Stomach (tissue), 9 donors: ENCODE measurements around the gene FZD7. TPM values are rescaled to one million over a fixed set of nuclear protein-coding genes. Genes with fewer than 3 reads are reported as not detected.
A peak's percentile ranks its signal among the peaks of the same experiment; 100 is the strongest.

Source experiments
- DNase-seq, 2 donors: peaks; one replicate each; pipeline versions ENCODE4 v3.0.0 to v3.0.0-alpha.2; 2013 to 2019
- H3K27ac ChIP-seq, 5 donors: fragments of 200-600 bp in 4 of 5; sonication (generic) in 4 of 5; one replicate each; pipeline ENCODE4 v1.5.1; 2013 to 2019; ENCODE audit warnings: mild to moderate bottlenecking in 1 of 5, moderate library complexity in 1 of 5
- H3K27me3 ChIP-seq, 3 donors: fragments of 200-600 bp; sonication (generic); one replicate each; pipeline ENCODE4 v1.5.1; 2017 to 2019; ENCODE audit warnings: mixed run types in 1 of 3
- H3K36me3 ChIP-seq, 4 donors: fragments of 200-600 bp; sonication (generic); 1 replicate in 3 of 4; 2 replicates in 1 of 4; pipeline ENCODE4 v1.5.1; 2016 to 2019
- H3K4me1 ChIP-seq, 4 donors: fragments of 200-600 bp; sonication (generic); one replicate each; pipeline ENCODE4 v1.5.1; 2016 to 2019
- H3K4me3 ChIP-seq, 4 donors: fragments of 200-600 bp; sonication (generic) in 3 of 4; one replicate each; pipeline ENCODE4 v1.5.1; 2016 to 2019; ENCODE audit warnings: mild to moderate bottlenecking in 1 of 4
- H3K9me3 ChIP-seq, 4 donors: fragments of 200-600 bp; sonication (generic); one replicate each; pipeline ENCODE4 v1.5.1; 2016 to 2019
- EP300 ChIP-seq: sonication (generic); formaldehyde crosslinking; IDR thresholded peaks from one replicate; pipeline ENCODE4 v1.6.1; 2017; ENCODE audit warnings: antibody characterized with exemption
- POLR2A ChIP-seq, 4 donors: fragments of 450-650 bp; IDR thresholded peaks; one replicate each; pipeline ENCODE4 v1.6.1; 2016; ENCODE audit warnings: antibody characterized with exemption in 4 of 4, control low read depth in 2 of 4, mild to moderate bottlenecking in 1 of 4, moderate library complexity in 1 of 4
- POLR2AphosphoS5 ChIP-seq, 3 donors: sonication (generic); formaldehyde crosslinking; IDR thresholded peaks; one replicate each; pipeline ENCODE4 v1.6.1; 2016; ENCODE audit warnings: antibody characterized with exemption in 3 of 3
- WGBS, 5 donors: extraction: QIAGEN DNeasy Blood & Tissue Kit in 3 of 5; methylation state at CpG; one replicate each; pipeline versions ENCODE4 v1.1.5 to v1.1.7; 2013 to 2018; 5-methylcytosine and 5-hydroxymethylcytosine counted together
- intact Hi-C: fragments of 100-400 bp; cut with DNase I; formaldehyde crosslinking; loops from one replicate; pipeline ENCODE4 v1.15.1; 2023; ENCODE audit warnings: low total_unique reads
- polyA plus RNA-seq, 3 donors: library from polyadenylated mRNA; stranded (reverse); fragments of 200-250 nt; gene quantifications; one replicate each; pipeline ENCODE4 v1.2.3, GENCODE V29; 2013
- total RNA-seq, 5 donors: library from RNA; depleted of rRNA; stranded (reverse); fragments of >200 nt; gene quantifications; one replicate each; pipeline versions ENCODE4 v1.1.0 to v1.2.3, GENCODE V29; 2014 to 2016
- TF ChIP-seq, protein P1 (sequence below), 7 experiments: fragments of 450-650 bp in 4 of 7; fragments of 200-600 bp in 3 of 7; sonication (generic) in 3 of 7; IDR thresholded peaks; one replicate each; pipeline ENCODE4 v1.5.1; 2016 to 2019; ENCODE audit warnings: antibody characterized with exemption in 7 of 7, control low read depth in 2 of 7, mild to moderate bottlenecking in 1 of 7
- donor health status: healthy with polysubstance abuse.
- donor health status: Bipolar disorder and iron deficiency.
- donor health status: healthy.

Gene FZD7
- total and polyA plus RNA-seq, 8 donors = 1.7 to 20.9 (median 4.9) TPM

DNA sequence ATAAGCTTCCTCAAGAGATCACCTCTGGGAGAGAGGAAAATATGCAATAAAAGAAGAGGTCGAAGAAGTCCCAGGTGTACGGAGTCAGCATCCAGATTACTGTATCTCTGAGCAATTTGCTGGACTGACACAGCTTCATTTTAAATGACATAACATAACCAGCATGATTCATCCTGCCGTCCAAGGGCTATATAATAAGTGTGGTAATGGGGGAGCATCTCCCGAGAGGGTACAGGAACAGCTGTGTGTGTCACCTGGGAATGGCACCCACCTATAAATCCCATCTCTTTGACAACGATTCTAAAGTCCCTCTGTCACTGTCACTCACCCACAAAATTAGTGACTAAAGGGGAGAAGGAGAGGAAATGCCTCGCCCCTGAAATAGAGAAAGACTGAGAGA lies 19.3 kb upstream of the FZD7 start:
- Histone ChIP-seq H3K9me3 (no peaks in the 10 kb centered on the region), H3K4me1 (peaks cover 0 to 19% (median 4%) of the 10 kb centered on the region in 4 donors), H3K36me3 (no peaks in the 10 kb centered on the region), H3K27me3 (no peaks in the 10 kb centered on the region), H3K4me3 (no peak overlapping the region), H3K27ac (no peak overlapping the region)
- DNase-seq = no peak
- TF ChIP-seq EP300 (no peak), POLR2AphosphoS5 (IDR thresholded peaks at IDR 0.05) (no peak), POLR2A (IDR thresholded peaks at IDR 0.05) (no peak)
- TF ChIP-seq, protein P1, sequence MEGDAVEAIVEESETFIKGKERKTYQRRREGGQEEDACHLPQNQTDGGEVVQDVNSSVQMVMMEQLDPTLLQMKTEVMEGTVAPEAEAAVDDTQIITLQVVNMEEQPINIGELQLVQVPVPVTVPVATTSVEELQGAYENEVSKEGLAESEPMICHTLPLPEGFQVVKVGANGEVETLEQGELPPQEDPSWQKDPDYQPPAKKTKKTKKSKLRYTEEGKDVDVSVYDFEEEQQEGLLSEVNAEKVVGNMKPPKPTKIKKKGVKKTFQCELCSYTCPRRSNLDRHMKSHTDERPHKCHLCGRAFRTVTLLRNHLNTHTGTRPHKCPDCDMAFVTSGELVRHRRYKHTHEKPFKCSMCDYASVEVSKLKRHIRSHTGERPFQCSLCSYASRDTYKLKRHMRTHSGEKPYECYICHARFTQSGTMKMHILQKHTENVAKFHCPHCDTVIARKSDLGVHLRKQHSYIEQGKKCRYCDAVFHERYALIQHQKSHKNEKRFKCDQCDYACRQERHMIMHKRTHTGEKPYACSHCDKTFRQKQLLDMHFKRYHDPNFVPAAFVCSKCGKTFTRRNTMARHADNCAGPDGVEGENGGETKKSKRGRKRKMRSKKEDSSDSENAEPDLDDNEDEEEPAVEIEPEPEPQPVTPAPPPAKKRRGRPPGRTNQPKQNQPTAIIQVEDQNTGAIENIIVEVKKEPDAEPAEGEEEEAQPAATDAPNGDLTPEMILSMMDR (IDR thresholded peaks at IDR 0.05) = no peak
- intact Hi-C loops = no loop called here
- WGBS, 5 donors = 65 to 75% (median 71%) methylated on average over 6 of the region's 6 CpGs

DNA sequence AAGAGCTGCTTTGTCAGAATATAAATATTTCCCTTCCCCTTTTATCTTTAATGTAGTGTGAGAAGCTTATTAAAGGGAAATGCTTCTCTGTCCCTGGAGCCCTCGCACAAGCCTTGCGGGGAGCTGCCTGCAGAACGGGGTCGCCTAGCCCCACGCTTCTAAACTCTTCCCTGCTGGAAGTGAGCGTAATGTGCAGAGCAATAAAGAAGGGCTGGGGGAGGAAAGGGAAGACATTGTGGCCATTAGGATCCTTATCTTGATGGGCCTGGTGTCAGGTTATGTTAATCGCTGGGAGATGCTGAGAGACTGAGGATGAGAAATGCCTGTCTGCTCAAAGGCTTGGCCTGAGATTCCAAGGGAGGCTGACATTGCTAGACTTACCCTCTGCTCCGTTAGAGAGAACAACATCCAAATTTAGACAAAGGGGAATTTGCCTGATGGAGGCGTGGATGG lies 18.9 kb upstream of the FZD7 start:
- TF ChIP-seq POLR2A (IDR thresholded peaks at IDR 0.05) (no peak), POLR2AphosphoS5 (IDR thresholded peaks at IDR 0.05) (no peak), EP300 (no peak)
- TF ChIP-seq, protein P1 (IDR thresholded peaks at IDR 0.05) = no peak
- DNase-seq = peak in 1 of 2 donors; percentile 71

DNA sequence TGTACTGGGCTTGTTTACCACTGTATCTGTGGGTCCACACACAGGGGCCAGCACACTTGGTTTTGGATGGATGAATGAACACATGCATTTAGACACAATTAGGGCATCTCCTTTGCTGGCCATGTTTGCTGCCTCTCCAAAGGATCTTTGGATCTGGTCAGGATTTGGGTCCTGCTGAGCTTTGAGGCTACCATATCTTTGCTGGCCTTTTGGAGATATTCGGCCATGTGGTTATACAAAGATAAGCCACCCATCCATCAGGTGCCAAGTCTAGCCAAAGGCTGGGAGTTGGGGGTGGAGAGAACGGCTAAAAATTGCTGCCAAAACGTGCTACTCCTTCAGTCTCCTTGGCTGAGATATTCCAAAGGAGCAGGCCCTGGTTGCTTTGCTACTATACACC lies 18.2 kb upstream of the FZD7 start:
- WGBS, 5 donors = 40 to 63% (median 57%) methylated on average over 3 of the region's 3 CpGs
- H3K36me3 ChIP-seq = no peaks in the 10 kb centered on the region
- no peaks in the 10 kb centered on the region for H3K27me3 ChIP-seq
- no peak overlapping the region for H3K27ac ChIP-seq
- H3K4me1 ChIP-seq = peaks cover 0 to 28% (median 4%) of the 10 kb centered on the region in 4 donors
- TF ChIP-seq, protein P1 (IDR thresholded peaks at IDR 0.05) = no peak
- TF ChIP-seq POLR2AphosphoS5 (IDR thresholded peaks at IDR 0.05) (no peak), EP300 (no peak), POLR2A (IDR thresholded peaks at IDR 0.05) (no peak)
- no peaks in the 10 kb centered on the region for H3K9me3 ChIP-seq
- intact Hi-C loops = no loop called here
- no peak for DNase-seq
- H3K4me3 ChIP-seq = no peak overlapping the region

More for the DNA sequence above, 18.9 kb upstream of the FZD7 start:
- intact Hi-C loops = no loop called here
- H3K4me3 ChIP-seq = no peak overlapping the region
- H3K27me3 ChIP-seq = no peaks in the 10 kb centered on the region
- no peak overlapping the region for H3K27ac ChIP-seq
- no peaks in the 10 kb centered on the region for H3K9me3 ChIP-seq
- H3K4me1 ChIP-seq = peaks cover 0 to 21% (median 4%) of the 10 kb centered on the region in 4 donors
- 73 to 87% (median 76%) methylated on average over 9 of the region's 9 CpGs for WGBS, 5 donors
- no peaks in the 10 kb centered on the region for H3K36me3 ChIP-seq

DNA sequence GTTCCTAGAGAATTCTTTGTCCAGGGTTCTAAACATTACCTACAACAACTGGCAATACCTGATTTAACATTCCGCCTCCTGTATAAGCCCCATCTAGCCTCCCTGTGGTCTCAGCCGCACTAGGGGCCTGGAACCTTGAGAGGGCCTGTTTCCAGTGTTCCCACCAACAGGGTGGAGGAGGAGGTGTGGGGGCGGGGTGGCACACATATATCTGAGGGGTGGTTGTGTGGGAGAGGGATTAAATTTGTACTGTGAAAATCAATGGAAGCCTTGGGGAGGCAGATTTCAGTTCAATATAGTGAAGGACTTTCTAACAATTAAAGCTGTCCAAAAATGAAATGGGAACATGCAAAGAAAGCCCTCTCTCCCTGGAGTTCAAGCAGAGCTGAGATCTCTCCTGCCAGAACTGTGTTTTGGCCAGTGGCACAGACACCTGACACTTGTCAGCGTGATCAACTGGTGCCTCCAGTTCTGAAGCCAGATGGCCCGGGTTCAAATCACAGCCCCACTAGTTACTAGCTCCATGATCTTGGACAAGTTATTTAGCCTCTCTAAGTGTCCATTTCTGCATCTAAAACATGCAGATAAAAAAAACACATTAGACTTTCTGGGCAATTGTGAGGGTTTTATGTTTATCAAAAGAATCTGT lies 17.0 kb upstream of the FZD7 start:
- no peak overlapping the region for H3K27ac ChIP-seq
- H3K9me3 ChIP-seq = no peaks in the 10 kb centered on the region
- no peaks in the 10 kb centered on the region for H3K27me3 ChIP-seq
- DNase-seq = no peak
- WGBS, 5 donors = 72 to 87% (median 83%) methylated on average over 5 of the region's 5 CpGs
- no peak overlapping the region for H3K4me3 ChIP-seq
- H3K4me1 ChIP-seq = peaks cover 0 to 29% (median 4%) of the 10 kb centered on the region in 4 donors
- no peak for TF ChIP-seq EP300
- TF ChIP-seq POLR2AphosphoS5 (IDR thresholded peaks at IDR 0.05) = no peak
- TF ChIP-seq POLR2A (IDR thresholded peaks at IDR 0.05) = no peak
- TF ChIP-seq, protein P1 (IDR thresholded peaks at IDR 0.05) = no peak
- intact Hi-C loops = no loop called here
- H3K36me3 ChIP-seq = no peaks in the 10 kb centered on the region
